Measurements from ENCODE around the gene GBX2.

The GBX2 gene

DNA sequence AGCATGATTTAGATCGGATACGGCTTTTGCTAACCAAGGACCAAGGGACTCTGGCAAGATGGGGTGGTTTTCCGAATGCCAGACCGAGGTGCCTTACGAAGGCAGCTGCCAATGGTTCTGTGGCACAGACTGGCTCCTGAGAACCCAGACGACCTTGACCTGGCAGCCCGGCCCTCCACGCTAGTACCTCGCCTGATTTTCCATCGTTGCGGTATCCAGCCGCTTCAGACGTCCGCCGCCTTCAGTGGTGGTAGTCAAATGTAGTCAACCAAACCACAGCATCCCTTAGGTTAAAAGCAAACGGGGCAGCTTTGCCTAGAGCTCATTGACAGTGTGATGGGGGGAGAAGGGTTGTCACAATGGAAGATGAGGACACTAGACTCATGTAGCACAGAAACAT is 42.6 kb downstream of the GBX2 start:
- H3K4me3 ChIP-seq (ENCODE audit: low read length) = no peak overlapping the region
- no peak for DNase-seq (ENCODE audit: low read depth)
- TF ChIP-seq CTCF (conservative IDR thresholded peaks at IDR 0.05; ENCODE audit: low read depth, low read length) = no peak

DNA sequence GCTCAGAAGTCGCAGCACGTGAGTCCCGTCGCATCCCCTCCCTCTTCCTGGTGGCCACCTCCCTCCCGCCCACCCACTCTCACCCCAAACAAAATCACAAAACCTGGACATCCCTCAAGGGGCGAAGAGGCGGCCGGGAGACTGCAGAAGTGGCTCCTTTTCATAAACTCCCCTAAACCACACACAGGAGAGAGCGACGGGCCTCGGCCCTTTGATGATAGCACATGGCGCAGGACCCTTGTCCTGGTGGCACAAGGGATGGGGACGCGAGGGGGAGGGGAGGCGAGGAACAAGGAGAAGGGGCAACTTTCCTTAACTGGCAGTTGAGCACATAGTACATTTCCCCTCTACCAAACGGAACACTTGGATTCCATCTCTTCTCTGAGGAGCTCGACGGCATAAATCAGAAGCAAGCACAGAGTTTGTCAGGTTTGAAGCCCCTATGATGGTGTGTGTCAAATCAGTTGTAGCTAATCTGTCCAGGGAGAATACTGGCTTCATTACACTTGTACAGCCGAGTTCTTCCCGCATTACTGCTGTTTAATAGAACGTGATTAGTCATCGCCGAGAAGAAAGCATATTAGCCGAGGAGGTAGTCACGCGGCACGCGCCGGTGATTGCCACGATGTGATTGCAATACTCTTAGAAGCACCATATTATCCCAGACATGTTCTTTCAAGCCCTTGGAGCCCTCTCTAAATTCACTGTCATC is 43.8 kb downstream of the GBX2 start:
- no peak overlapping the region for H3K4me3 ChIP-seq (ENCODE audit: low read length)
- no peak for DNase-seq (ENCODE audit: low read depth)
- no peak for TF ChIP-seq CTCF (conservative IDR thresholded peaks at IDR 0.05; ENCODE audit: low read depth, low read length)

DNA sequence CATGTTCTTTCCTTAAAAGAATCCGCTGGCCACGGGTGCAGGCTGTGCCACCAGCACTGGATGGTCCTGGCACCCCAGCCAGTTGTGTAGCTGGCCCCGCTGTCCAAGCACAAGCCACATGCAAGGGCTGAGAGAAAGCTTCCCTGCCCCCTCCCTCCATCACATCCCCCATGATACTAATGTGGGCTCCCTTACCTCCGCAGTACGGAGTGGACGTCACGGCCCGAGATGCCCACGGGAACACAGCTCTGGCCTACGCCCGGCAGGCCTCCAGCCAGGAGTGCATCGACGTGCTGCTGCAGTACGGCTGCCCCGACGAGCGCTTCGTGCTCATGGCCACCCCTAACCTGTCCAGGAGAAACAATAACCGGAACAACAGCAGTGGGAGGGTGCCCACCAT is 44.5 kb downstream of the GBX2 start:
- DNase-seq (ENCODE audit: low read depth) = no peak
- TF ChIP-seq CTCF (conservative IDR thresholded peaks at IDR 0.05; ENCODE audit: low read depth, low read length) = no peak

GRCh38 chr2:236122236-236122635 is 46.0 kb downstream of the GBX2 start:
- TF ChIP-seq CTCF (conservative IDR thresholded peaks at IDR 0.05; ENCODE audit: low read depth, low read length) = no peak
- no peak overlapping the region for H3K4me3 ChIP-seq (ENCODE audit: low read length)
- no peak for DNase-seq (ENCODE audit: low read depth)

More for the DNA sequence above, 44.5 kb downstream of the GBX2 start:
- no peak overlapping the region for H3K4me3 ChIP-seq (ENCODE audit: low read length)

DNA sequence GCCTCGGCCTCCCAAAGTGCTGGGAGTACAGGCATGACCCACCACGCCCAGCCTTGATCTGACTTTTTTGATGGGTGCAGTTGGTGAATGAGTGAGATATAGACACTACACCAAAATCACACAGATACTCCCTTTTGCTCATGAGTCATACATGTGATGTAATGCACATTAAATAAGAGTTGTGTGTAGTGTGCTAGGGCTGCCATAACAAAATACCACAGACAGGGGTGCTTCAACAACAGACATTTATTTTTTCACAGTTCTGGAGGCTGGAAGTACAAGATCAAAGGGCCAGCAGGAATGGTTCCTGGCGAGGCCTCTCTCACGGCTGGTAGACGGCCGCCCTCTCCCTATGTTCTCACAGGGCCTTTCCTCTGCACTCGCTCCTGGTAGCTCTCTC is 46.6 kb downstream of the GBX2 start:
- H3K4me3 ChIP-seq (ENCODE audit: low read length) = no peak overlapping the region
- no peak for DNase-seq (ENCODE audit: low read depth)
- TF ChIP-seq CTCF (conservative IDR thresholded peaks at IDR 0.05; ENCODE audit: low read depth, low read length) = no peak

- H3K4me3 ChIP-seq (ENCODE audit: low read length) = no peak overlapping the region
- TF ChIP-seq CTCF (conservative IDR thresholded peaks at IDR 0.05; ENCODE audit: low read depth, low read length) = no peak
- no peak for DNase-seq (ENCODE audit: low read depth)
Measured at GRCh38 chr2:236120829-236121228, 47.4 kb downstream of the GBX2 start.

GRCh38 chr2:236120141-236120601 is 48.0 kb downstream of the GBX2 start:
- DNase-seq (ENCODE audit: low read depth) = no peak
- TF ChIP-seq CTCF (conservative IDR thresholded peaks at IDR 0.05; ENCODE audit: low read depth, low read length) = no peak
- H3K4me3 ChIP-seq (ENCODE audit: low read length) = no peak overlapping the region
